Endodermal cell (in vitro differentiated cells): ENCODE measurements around the gene UNC93A. TPM values are rescaled to one million over a fixed set of nuclear protein-coding genes. Genes with fewer than 3 reads are reported as not detected.

Experiments used
- DNase-seq: peaks from one replicate; pipeline ENCODE4 v3.0.0-alpha.2; 2017
- H3K27ac ChIP-seq: 2 replicates; pipeline ENCODE4 v1.5.1; 2013; ENCODE audit warnings: mild to moderate bottlenecking, low read depth, low read length, moderate library complexity
- H3K27me3 ChIP-seq: 2 replicates; pipeline ENCODE4 v1.6.1; 2013; ENCODE audit warnings: mild to moderate bottlenecking, low read length, moderate library complexity; ENCODE audit not compliant: insufficient read depth, control insufficient read depth, poor library complexity, severe bottlenecking
- H3K36me3 ChIP-seq: 2 replicates; pipeline ENCODE4 v1.7.0; 2013; ENCODE audit warnings: mild to moderate bottlenecking, low read length, moderate library complexity; ENCODE audit not compliant: control insufficient read depth, insufficient read depth
- H3K4me1 ChIP-seq: one replicate; pipeline ENCODE4 v1.7.0; 2013; ENCODE audit warnings: low read length; ENCODE audit not compliant: control insufficient read depth, insufficient read depth
- H3K4me3 ChIP-seq: 2 replicates; pipeline ENCODE4 v1.5.1; 2013; ENCODE audit warnings: mild to moderate bottlenecking, low read length, moderate library complexity
- H3K9ac ChIP-seq: 2 replicates; pipeline ENCODE4 v1.6.1; 2013; ENCODE audit warnings: mild to moderate bottlenecking, low read length, moderate library complexity; ENCODE audit not compliant: poor library complexity, severe bottlenecking; ENCODE audit errors: extremely low read depth
- H3K9me3 ChIP-seq: 2 replicates; pipeline ENCODE4 v1.6.1; 2013; ENCODE audit warnings: mild to moderate bottlenecking, low read length, moderate library complexity; ENCODE audit not compliant: control insufficient read depth
- H3K27ac Mint-ChIP-seq: 2 replicates; pipeline ENCODE4 v1.8.0; 2020; ENCODE audit warnings: mixed read lengths
- H3K27me3 Mint-ChIP-seq: 2 replicates; pipeline ENCODE4 v1.8.0; 2021; ENCODE audit warnings: mild to moderate bottlenecking, mixed read lengths; ENCODE audit not compliant: insufficient read depth
- H3K36me3 Mint-ChIP-seq: 2 replicates; pipeline ENCODE4 v1.8.0; 2020; ENCODE audit warnings: low read depth, mixed read lengths
- H3K4me1 Mint-ChIP-seq: 2 replicates; pipeline ENCODE4 v1.8.0; 2020; ENCODE audit warnings: mixed read lengths
- H3K4me3 Mint-ChIP-seq: 2 replicates; pipeline ENCODE4 v1.8.0; 2020; ENCODE audit warnings: mild to moderate bottlenecking, moderate library complexity, mixed read lengths
- H3K9me3 Mint-ChIP-seq: 2 replicates; pipeline ENCODE4 v1.8.0; 2020; ENCODE audit warnings: mild to moderate bottlenecking, mixed read lengths
- CTCF ChIP-seq: fragments of 200-600 bp; sonication (generic); conservative IDR thresholded peaks from 2 replicates; pipeline ENCODE4 v1.5.0; 2021; ENCODE audit warnings: antibody characterized with exemption, mild to moderate bottlenecking
- WGBS, 2 experiments: methylation state at CpG; one replicate each; pipeline versions ENCODE4 v1.1.5 to v1.1.7; 2013; ENCODE audit warnings: missing lambda C conversion rate in 2 of 2, mixed read lengths in 1 of 2; ENCODE audit not compliant: insufficient coverage in 1 of 2, insufficient read length in 1 of 2; 5-methylcytosine and 5-hydroxymethylcytosine counted together
- total RNA-seq, 2 donors: library from RNA; stranded (reverse); fragmentation: NEBNext Ultra II Directional in 1 of 2; extraction: Animal tissue kit (Norgen Biotek cat#: 25700) in 1 of 2; gene quantifications; 2 replicates in 1 of 2; 3 replicates in 1 of 2; pipeline ENCODE4 v1.2.1, GENCODE V29; 2021

Gene UNC93A
- total RNA-seq, 2 donors from 2014 or later: 2.0 to 4.0 TPM

DNA sequence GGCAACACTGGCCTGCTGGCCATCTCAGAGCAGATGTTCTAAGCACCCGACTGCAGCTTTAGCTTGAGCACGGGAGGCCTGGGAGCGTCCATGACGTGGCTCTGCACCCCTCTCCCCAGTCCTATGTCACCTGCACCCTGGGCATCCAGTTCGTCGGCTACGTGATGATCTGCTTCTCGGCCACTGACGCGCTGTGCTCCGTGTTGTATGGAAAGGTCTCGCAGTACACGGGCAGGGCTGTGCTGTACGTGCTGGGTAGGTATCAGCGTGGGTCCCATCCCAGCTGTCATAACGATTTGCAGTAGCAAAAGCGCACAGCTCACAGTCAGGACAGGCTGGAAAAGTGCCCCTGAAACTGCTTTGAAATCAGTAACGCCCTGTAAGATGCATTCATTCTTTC is 14.7 kb downstream of the UNC93A start:
- Histone ChIP-seq H3K4me3 (no peak overlapping the region), H3K27ac (no peak overlapping the region), H3K4me1 (no peaks in the 10 kb centered on the region), H3K9me3 (no peaks in the 10 kb centered on the region), H3K9ac (no peak overlapping the region), H3K27me3 (no peaks in the 10 kb centered on the region), H3K36me3 (no peaks in the 10 kb centered on the region)
- Mint-ChIP-seq H3K27me3 (peaks cover 5% of the 10 kb centered on the region), H3K9me3 (no peaks in the 10 kb centered on the region), H3K4me1 (peaks cover 9% of the 10 kb centered on the region), H3K4me3 (no peak overlapping the region), H3K27ac (no peak overlapping the region), H3K36me3 (no peaks in the 10 kb centered on the region)
- no peak for TF ChIP-seq CTCF
- WGBS, 2 experiments: 87 to 93% methylated on average over 18 of the region's 18 CpGs
- no peak for DNase-seq

GRCh38 chr6:167306401-167306998 is 15.4 kb downstream of the UNC93A start:
- no peaks in the 10 kb centered on the region for H3K9me3 Mint-ChIP-seq
- Histone ChIP-seq H3K9ac (no peak overlapping the region), H3K27ac (no peak overlapping the region), H3K9me3 (no peaks in the 10 kb centered on the region), H3K27me3 (no peaks in the 10 kb centered on the region), H3K4me3 (no peak overlapping the region), H3K36me3 (no peaks in the 10 kb centered on the region), H3K4me1 (no peaks in the 10 kb centered on the region)
- no peak overlapping the region for H3K27ac Mint-ChIP-seq
- TF ChIP-seq CTCF: no peak
- no peak overlapping the region for H3K4me3 Mint-ChIP-seq
- peaks cover 5% of the 10 kb centered on the region for H3K27me3 Mint-ChIP-seq
- DNase-seq: no peak
- peaks cover 9% of the 10 kb centered on the region for H3K4me1 Mint-ChIP-seq
- WGBS, 2 experiments: 89 to 90% methylated on average over 9 to 15 of the region's 15 CpGs
- no peaks in the 10 kb centered on the region for H3K36me3 Mint-ChIP-seq

DNA sequence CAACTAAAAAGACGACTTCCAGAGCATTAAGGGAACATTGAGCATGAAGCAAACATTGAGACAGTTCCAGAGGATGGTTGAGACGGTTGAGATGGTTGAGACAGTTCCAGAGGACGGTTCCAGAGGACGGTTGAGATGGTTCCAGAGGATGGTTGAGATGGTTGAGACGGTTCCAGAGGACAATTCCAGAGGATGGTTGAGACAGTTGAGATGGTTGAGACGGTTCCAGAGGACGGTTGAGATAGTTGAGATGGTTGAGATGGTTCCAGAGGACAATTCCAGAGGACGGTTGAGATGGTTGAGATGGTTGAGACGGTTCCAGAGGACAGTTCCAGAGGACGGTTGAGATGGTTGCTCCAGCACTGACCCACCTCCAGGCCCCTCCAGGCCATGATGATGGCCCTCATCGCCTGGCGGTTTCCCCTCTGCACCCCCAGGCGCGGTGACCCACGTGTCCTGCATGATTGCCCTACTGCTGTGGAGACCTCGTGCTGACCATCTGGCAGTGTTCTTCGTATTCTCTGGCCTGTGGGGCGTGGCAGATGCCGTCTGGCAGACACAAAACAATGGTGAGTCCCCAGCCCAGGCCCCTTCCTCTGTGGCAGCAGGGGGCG is 16.3 kb downstream of the UNC93A start:
- DNase-seq: no peak
- Histone ChIP-seq H3K4me3 (no peak overlapping the region), H3K36me3 (no peaks in the 10 kb centered on the region), H3K27me3 (no peaks in the 10 kb centered on the region), H3K9ac (no peak overlapping the region), H3K4me1 (no peaks in the 10 kb centered on the region), H3K9me3 (no peaks in the 10 kb centered on the region), H3K27ac (no peak overlapping the region)
- Mint-ChIP-seq H3K27ac (no peak overlapping the region), H3K4me1 (peaks cover 10% of the 10 kb centered on the region), H3K27me3 (peaks cover 5% of the 10 kb centered on the region), H3K4me3 (no peak overlapping the region), H3K9me3 (no peaks in the 10 kb centered on the region), H3K36me3 (no peaks in the 10 kb centered on the region)
- TF ChIP-seq CTCF: no peak
- 88 to 94% methylated on average over 19 to 20 of the region's 20 CpGs for WGBS, 2 experiments
